ENCODE results near the gene SASH1.

DNA sequence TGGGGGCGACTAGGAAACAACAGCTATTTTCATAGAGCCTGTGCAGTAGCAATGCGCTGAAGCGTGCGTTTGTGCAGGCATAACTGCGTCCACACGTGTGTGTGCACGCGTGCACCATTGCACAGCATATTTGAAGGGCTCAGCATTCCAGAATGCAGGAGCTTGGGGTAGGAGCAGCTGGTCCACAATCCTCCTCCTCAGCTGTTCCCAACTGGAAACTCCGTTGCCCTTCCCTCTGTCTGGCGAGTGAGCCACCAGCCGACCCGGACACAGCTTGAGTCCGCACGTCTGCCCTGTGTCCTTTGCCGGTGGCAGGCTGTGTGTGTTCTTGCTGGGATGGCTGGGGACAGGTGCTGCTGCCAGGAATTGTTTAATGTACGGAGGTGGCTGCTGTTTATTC is 110.2 kb downstream of the SASH1 start:
- TF ChIP-seq CTCF (IDR thresholded peaks at IDR 0.05; ENCODE audit: low read depth, low read length, poor library complexity, severe bottlenecking) (no peak), EZH2phosphoT487 (IDR thresholded peaks at IDR 0.05; ENCODE audit: borderline replicate concordance, low read length) (no peak)

Data from DOHH2 (cell line).